KOPT-K1 (cell line): ENCODE measurements around the gene GCNT3.

Source experiments
- H3K27ac ChIP-seq: fragments of 200-600 bp; sonication (generic); 2 replicates; pipeline ENCODE4 v1.5.1; 2016; ENCODE audit warnings: antibody characterized with exemption, mild to moderate bottlenecking, low read depth, low read length; ENCODE audit not compliant: poor library complexity, severe bottlenecking
- H3K36me3 ChIP-seq: fragments of 200-600 bp; sonication (generic); 2 replicates; pipeline ENCODE4 v1.5.1; 2017; ENCODE audit warnings: antibody characterized with exemption, mild to moderate bottlenecking, low read length, moderate library complexity; ENCODE audit not compliant: insufficient read depth
- H3K9me3 ChIP-seq: fragments of 200-600 bp; sonication (generic); 2 replicates; pipeline ENCODE4 v1.5.1; 2017; ENCODE audit warnings: antibody characterized with exemption, low read length, mild to moderate bottlenecking; ENCODE audit not compliant: insufficient read depth, poor library complexity, severe bottlenecking

The GCNT3 gene

GRCh38 chr15:59611276-59612260, at the start of gene GCNT3:
Gene GCNT3 (plus strand): TSS chr15:59611783. CDS start chr15:59618239, 6,456 bp downstream.
- no peaks in the 10 kb centered on the region for H3K9me3 ChIP-seq
- no peak within 1 kb of the TSS for H3K27ac ChIP-seq
- H3K36me3 ChIP-seq: no peaks in the 10 kb centered on the region

GRCh38 chr15:59562448-59563186, 49.0 kb upstream of the GCNT3 start:
- Histone ChIP-seq H3K9me3 (no peaks in the 10 kb centered on the region), H3K27ac (no peak overlapping the region), H3K36me3 (no peaks in the 10 kb centered on the region)

DNA sequence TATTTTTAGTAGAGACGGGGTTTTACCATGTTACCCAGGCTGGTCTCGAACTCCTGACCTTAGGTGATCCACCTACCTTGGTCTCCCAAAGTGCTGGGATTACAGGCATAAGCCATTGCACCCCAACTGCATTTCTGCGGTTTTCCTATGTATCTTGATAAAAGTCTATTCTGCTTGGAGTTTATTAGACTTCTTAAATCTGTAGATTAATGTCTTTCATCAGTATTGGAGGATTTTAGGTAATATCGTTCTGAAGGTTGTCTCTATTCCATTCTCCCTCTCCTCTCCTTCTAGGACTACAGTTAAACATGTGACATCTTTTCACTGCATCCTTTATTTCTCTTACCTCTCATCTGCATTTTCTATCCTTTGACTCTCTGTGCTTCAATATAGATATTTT, 46.3 kb upstream of the GCNT3 start:
- Histone ChIP-seq H3K9me3 (no peaks in the 10 kb centered on the region), H3K27ac (no peak overlapping the region), H3K36me3 (no peaks in the 10 kb centered on the region)

- no peak overlapping the region for H3K27ac ChIP-seq
- H3K36me3 ChIP-seq: no peaks in the 10 kb centered on the region
- no peaks in the 10 kb centered on the region for H3K9me3 ChIP-seq
These were observed 44.3 kb upstream of the GCNT3 start for GRCh38 chr15:59567324-59567723.

- no peaks in the 10 kb centered on the region for H3K9me3 ChIP-seq
- H3K36me3 ChIP-seq: no peaks in the 10 kb centered on the region
- H3K27ac ChIP-seq: no peak overlapping the region
These were observed 42.1 kb upstream of the GCNT3 start for GRCh38 chr15:59569477-59569876.

DNA sequence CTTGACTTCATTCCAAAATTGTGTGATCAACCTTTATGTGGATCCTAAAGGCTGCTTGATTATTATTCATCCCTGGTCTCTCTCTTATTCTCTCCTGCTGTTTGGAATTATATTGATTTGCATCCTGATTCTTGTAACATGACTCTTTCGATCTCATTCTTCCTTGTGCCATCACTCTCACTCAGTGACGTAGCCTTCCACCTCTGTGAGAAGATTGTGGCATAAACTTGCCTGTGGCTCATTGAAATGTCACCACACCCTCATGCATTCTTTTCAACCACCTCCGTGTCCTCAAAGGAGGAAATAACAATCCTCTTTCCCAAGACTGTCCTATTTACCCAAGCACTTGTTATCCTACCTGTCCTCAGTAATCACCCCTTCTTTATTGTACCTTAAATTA, 41.3 kb upstream of the GCNT3 start:
- no peaks in the 10 kb centered on the region for H3K36me3 ChIP-seq
- H3K9me3 ChIP-seq: no peaks in the 10 kb centered on the region
- no peak overlapping the region for H3K27ac ChIP-seq

- Histone ChIP-seq H3K9me3 (no peaks in the 10 kb centered on the region), H3K27ac (no peak overlapping the region), H3K36me3 (no peaks in the 10 kb centered on the region)
These were observed 40.0 kb upstream of the GCNT3 start for GRCh38 chr15:59571606-59572005.

DNA sequence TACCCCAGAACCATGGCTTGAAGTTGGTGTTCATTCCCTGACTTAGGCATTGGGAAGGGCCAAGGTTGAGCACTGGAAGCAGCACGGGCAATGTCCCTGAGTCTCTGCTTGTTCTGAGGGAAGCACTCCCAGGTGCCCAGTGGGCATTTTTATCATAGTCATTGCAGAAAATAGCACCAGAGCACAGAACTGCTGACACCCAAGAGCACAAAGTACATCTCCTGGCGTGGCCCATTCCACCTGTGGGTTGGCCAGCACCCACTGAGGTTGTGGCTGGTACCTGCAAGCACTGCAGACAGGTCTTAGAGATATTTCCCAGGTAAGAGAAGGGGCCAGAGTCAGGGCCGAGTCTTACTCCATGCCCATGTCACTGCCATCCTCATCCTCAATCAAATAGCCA, 28.5 kb upstream of the GCNT3 start:
- H3K36me3 ChIP-seq: no peaks in the 10 kb centered on the region
- no peaks in the 10 kb centered on the region for H3K9me3 ChIP-seq
- no peak overlapping the region for H3K27ac ChIP-seq

DNA sequence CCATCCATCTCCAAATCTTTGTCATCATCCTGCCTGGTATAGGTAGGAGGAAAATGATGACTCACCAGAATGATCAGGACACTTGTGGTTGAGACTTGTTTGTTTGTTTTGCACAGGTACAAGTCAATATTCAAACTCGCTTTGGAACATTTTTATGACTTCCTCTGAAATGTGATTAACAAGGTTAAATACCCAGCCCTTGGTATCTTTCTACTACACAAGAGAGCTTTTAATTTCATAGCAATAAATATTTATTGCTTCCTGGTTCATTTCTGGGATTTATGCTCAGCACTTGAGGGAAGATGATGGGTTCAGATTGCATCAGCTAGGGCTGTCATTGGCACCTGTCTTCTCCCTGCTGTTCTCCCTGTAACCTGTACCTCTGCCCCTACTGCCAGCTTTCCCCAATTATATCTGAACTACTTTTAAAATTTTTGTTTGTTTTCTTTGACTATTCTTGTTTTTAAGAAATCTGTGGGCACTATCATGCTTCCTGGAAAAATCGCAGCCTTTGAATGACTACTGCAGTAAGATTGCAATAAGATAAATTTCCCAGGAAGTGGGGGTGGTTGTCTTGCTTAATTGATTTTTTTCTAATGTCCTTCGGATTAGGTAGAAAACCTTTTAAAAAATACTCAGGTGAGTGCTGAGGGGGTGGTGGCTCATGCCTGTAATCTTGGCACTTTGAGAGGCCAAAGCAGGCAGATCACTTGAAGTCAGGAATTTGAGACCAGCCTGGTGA, 24.3 kb upstream of the GCNT3 start:
- no peaks in the 10 kb centered on the region for H3K36me3 ChIP-seq
- no peaks in the 10 kb centered on the region for H3K9me3 ChIP-seq
- H3K27ac ChIP-seq: no peak overlapping the region

- Histone ChIP-seq H3K9me3 (no peaks in the 10 kb centered on the region), H3K36me3 (no peaks in the 10 kb centered on the region), H3K27ac (no peak overlapping the region)
These were observed 21.6 kb upstream of the GCNT3 start for GRCh38 chr15:59590027-59590426.

- H3K27ac ChIP-seq: no peak overlapping the region
- no peaks in the 10 kb centered on the region for H3K9me3 ChIP-seq
- H3K36me3 ChIP-seq: no peaks in the 10 kb centered on the region
These were observed 20.2 kb upstream of the GCNT3 start for GRCh38 chr15:59591356-59591755.

DNA sequence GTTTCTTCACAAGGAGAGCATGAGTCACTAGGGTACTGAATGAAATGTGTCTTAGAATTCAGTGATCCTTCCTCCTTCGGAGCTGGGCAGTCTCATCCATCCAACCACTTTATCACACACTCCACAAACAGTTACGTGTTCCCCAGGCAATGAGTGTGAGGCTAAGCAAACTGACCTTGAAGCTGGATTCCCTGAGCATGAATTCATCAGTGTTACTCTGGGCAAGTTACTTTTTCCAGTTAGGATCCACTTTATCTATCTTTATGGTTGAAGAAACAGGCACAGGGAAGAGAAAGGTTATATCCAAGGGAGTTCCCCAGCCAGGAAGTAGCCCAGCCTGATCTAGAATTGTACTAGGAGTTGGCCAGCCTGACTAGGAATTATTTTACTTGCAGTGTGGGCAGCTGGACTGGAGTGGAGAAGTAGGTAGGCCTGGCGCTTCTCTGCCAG, 17.1 kb upstream of the GCNT3 start:
- H3K27ac ChIP-seq: no peak overlapping the region
- H3K9me3 ChIP-seq: no peaks in the 10 kb centered on the region
- H3K36me3 ChIP-seq: no peaks in the 10 kb centered on the region

- Histone ChIP-seq H3K9me3 (no peaks in the 10 kb centered on the region), H3K36me3 (no peaks in the 10 kb centered on the region), H3K27ac (no peak overlapping the region)
These were observed 16.6 kb upstream of the GCNT3 start for GRCh38 chr15:59594991-59595390.

GRCh38 chr15:59595434-59595915, 16.1 kb upstream of the GCNT3 start:
- Histone ChIP-seq H3K9me3 (no peaks in the 10 kb centered on the region), H3K27ac (no peak overlapping the region), H3K36me3 (no peaks in the 10 kb centered on the region)

GRCh38 chr15:59596640-59597039, 14.9 kb upstream of the GCNT3 start:
- no peaks in the 10 kb centered on the region for H3K36me3 ChIP-seq
- peaks cover 8% of the 10 kb centered on the region for H3K9me3 ChIP-seq
- H3K27ac ChIP-seq: no peak overlapping the region
